ENCODE data around the gene COL20A1.

GRCh38 chr20:63379296-63379695 lies 86.3 kb downstream of the COL20A1 start:
- TF ChIP-seq CTCF (IDR thresholded peaks at IDR 0.05) = no peak
- no peak for TF ChIP-seq POLR2A (IDR thresholded peaks at IDR 0.05)

Measured in uterus (tissue), 2 donors.